ENCODE measurements around the gene HK1.

HK1 gene

GRCh38 chr10:69410487-69410886 lies 132.2 kb downstream of the HK1 start:
- Mint-ChIP-seq H3K27ac (no peak overlapping the region), H3K36me3 (ENCODE audit: low read depth) (no peaks in the 10 kb centered on the region), H3K27me3 (ENCODE audit: low read depth, poor library complexity) (peaks cover 20% of the 10 kb centered on the region), H3K4me3 (no peak overlapping the region), H3K4me1 (peaks cover 32% of the 10 kb centered on the region), H3K9me3 (no peaks in the 10 kb centered on the region)
- TF ChIP-seq CTCF (IDR thresholded peaks at IDR 0.05): no peak
- DNase-seq: no peak

- Mint-ChIP-seq H3K36me3 (ENCODE audit: low read depth) (no peaks in the 10 kb centered on the region), H3K27ac (no peak overlapping the region), H3K4me1 (peaks cover 27% of the 10 kb centered on the region), H3K27me3 (ENCODE audit: low read depth, poor library complexity) (peaks cover 20% of the 10 kb centered on the region), H3K4me3 (no peak overlapping the region), H3K9me3 (no peaks in the 10 kb centered on the region)
- no peak for DNase-seq
- no peak for TF ChIP-seq CTCF (IDR thresholded peaks at IDR 0.05)
Observed at GRCh38 chr10:69411476-69411875, 133.2 kb downstream of the HK1 start.

- Mint-ChIP-seq H3K4me1 (peaks cover 26% of the 10 kb centered on the region), H3K36me3 (ENCODE audit: low read depth) (no peaks in the 10 kb centered on the region), H3K27ac (no peak overlapping the region), H3K9me3 (no peaks in the 10 kb centered on the region), H3K27me3 (ENCODE audit: low read depth, poor library complexity) (peaks cover 18% of the 10 kb centered on the region), H3K4me3 (no peak overlapping the region)
- DNase-seq: no peak
- TF ChIP-seq CTCF (IDR thresholded peaks at IDR 0.05): no peak
Observed at GRCh38 chr10:69412232-69412790, 134.0 kb downstream of the HK1 start.

GRCh38 chr10:69413221-69413865 lies 135.0 kb downstream of the HK1 start:
- Mint-ChIP-seq H3K4me1 (peaks cover 26% of the 10 kb centered on the region), H3K36me3 (ENCODE audit: low read depth) (no peaks in the 10 kb centered on the region)

GRCh38 chr10:69414036-69415018 lies 136.0 kb downstream of the HK1 start:
- Mint-ChIP-seq H3K27me3 (ENCODE audit: low read depth, poor library complexity) (peaks cover 14% of the 10 kb centered on the region), H3K27ac (no peak overlapping the region), H3K9me3 (no peaks in the 10 kb centered on the region), H3K4me1 (peaks cover 24% of the 10 kb centered on the region), H3K4me3 (no peak overlapping the region), H3K36me3 (ENCODE audit: low read depth) (no peaks in the 10 kb centered on the region)
- DNase-seq: no peak
- no peak for TF ChIP-seq CTCF (IDR thresholded peaks at IDR 0.05)

More at GRCh38 chr10:69413221-69413865, 135.0 kb downstream of the HK1 start:
- H3K4me3 Mint-ChIP-seq: no peak overlapping the region
- peak; percentile 64 for TF ChIP-seq CTCF (IDR thresholded peaks at IDR 0.05)
- DNase-seq: peak; percentile 58
- no peaks in the 10 kb centered on the region for H3K9me3 Mint-ChIP-seq
- peaks cover 13% of the 10 kb centered on the region for H3K27me3 Mint-ChIP-seq (ENCODE audit: low read depth, poor library complexity)
- no peak overlapping the region for H3K27ac Mint-ChIP-seq
